ENCODE results near the gene IDNK. TPM values are rescaled to one million over a fixed set of nuclear protein-coding genes. Genes with fewer than 3 reads are reported as not detected.

IDNK gene
- total RNA-seq, result 3.9 and 7.8 TPM in 2 replicates

GRCh38 chr9:83622939-83623678 lies at the start of gene IDNK:
Gene IDNK, plus strand, starts transcription at chr9:83623143. Its CDS starts 29 bp downstream, at chr9:83623172.

Other genes with a start within 250 kb of the IDNK start
- 0.86 and 2.1 TPM in 2 replicates for gene FRMD3, start 84.7 kb upstream of the IDNK start, total RNA-seq
- gene UBQLN1, start 84.8 kb downstream of the IDNK start, total RNA-seq, result 89.4 and 91.4 TPM in 2 replicates
- 0.29 and 1.4 TPM in 2 replicates for gene GKAP1, start 194.6 kb downstream of the IDNK start, total RNA-seq

Data from myometrial cell (primary cell).